Fibroblast of the aortic adventitia (primary cell): ENCODE results near the gene WDR7. TPM values are rescaled to one million over a fixed set of nuclear protein-coding genes. Genes with fewer than 3 reads are reported as not detected.
A peak's percentile ranks its signal among the peaks of the same experiment; 100 is the strongest.

ENCODE experiments used
- DNase-seq: peaks from one replicate; pipeline ENCODE4 v3.0.0-alpha.2; 2010; ENCODE audit warnings: low read depth
- H3K4me3 ChIP-seq: 2 replicates; pipeline ENCODE4 v1.5.1; 2011; ENCODE audit warnings: low read depth, mild to moderate bottlenecking, control low read depth, low read length, moderate library complexity
- total RNA-seq: library from RNA; depleted of rRNA; stranded (reverse); fragments of >200 nt; gene quantifications from 2 replicates; pipeline ENCODE4 v1.2.3, GENCODE V29; 2012; ENCODE audit warnings: low replicate concordance
- TF ChIP-seq, protein P1 (sequence below): IDR thresholded peaks from 2 replicates; pipeline ENCODE4 v1.5.1; 2011; ENCODE audit warnings: mild to moderate bottlenecking, low read length, control low read depth, inconsistent platforms; ENCODE audit not compliant: insufficient read depth

The WDR7 gene
- total RNA-seq, 1 donor, result 24.0 TPM

DNA sequence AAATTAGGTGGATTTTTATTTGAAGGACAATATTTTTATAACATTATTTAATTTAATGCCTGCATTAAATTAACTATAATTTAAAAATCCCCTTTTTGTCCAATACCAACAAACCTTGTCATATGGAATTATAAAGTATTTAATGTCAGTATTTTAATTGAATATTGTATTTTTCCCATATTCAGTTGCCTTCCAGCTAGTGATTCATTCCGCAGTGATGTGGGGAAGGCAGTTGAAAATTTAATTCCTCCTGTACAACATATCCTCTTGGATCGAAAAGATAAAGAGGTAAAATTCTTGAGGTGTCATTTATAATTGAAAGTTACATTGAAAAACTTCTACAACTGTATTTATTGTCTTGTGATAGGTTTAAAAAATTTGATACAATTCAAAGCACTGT lies 40.4 kb downstream of the WDR7 start:
- H3K4me3 ChIP-seq, result no peak overlapping the region
- DNase-seq, result no peak
- TF ChIP-seq, protein P1, sequence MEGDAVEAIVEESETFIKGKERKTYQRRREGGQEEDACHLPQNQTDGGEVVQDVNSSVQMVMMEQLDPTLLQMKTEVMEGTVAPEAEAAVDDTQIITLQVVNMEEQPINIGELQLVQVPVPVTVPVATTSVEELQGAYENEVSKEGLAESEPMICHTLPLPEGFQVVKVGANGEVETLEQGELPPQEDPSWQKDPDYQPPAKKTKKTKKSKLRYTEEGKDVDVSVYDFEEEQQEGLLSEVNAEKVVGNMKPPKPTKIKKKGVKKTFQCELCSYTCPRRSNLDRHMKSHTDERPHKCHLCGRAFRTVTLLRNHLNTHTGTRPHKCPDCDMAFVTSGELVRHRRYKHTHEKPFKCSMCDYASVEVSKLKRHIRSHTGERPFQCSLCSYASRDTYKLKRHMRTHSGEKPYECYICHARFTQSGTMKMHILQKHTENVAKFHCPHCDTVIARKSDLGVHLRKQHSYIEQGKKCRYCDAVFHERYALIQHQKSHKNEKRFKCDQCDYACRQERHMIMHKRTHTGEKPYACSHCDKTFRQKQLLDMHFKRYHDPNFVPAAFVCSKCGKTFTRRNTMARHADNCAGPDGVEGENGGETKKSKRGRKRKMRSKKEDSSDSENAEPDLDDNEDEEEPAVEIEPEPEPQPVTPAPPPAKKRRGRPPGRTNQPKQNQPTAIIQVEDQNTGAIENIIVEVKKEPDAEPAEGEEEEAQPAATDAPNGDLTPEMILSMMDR, result no peak

DNA sequence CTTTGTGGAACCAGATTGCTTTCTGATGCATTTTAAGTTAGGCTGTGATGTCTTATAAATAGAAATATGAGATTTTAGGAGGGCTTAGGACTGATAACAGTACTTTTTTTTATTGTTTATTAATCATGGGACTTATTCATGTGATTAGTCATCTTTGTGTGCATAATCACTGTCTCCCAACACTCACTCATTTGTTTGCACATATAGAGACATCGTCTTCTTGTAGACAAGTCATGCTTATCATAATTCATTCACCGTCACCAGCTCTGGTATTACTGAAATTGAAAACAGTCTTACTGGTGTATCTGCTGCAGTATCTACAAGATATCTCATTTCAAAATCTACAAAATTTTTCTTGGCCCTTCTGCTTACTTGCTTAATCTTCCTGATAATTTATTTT lies 45.8 kb downstream of the WDR7 start:
- peak; percentile 33 for DNase-seq
- TF ChIP-seq, protein P1, result no peak

DNA sequence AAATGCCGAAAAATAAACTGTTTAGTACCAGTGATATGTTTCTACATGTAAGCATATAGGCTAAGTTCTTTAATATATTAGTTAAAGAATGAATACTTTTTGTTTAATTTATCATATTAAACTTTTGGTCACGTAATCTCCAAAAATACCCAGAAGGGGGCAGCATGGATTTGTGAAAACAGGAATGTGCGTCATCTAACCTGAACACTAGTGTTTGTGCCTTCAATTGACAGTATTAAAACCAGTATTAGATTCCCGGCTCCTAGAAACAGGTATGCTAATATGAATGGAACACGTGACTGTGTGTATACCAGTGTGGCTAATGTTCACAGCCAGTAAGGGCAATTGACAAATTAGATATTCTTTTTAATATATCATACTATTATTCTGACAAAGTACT lies 51.8 kb downstream of the WDR7 start:
- H3K4me3 ChIP-seq, result no peak overlapping the region

More for the DNA sequence above, 45.8 kb downstream of the WDR7 start:
- no peak overlapping the region for H3K4me3 ChIP-seq

DNA sequence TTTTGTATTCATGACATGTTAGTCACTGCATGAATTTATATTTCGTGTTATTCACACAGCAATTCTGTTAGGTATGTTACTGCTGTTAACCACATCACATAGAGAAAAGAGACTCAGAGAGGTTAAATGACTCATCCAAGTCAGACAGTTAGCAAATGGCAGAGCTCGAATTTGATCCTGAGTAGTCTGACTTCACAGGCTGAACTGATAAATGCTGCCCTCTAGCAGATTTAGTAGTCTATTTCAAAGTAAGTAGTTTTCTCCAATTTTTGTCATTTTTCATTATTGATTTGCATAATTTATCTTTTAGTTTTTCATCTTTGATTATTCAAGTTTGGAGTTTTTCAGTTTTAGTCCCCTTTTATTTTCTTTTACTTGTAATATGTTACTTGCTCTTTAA lies 58.3 kb downstream of the WDR7 start:
- TF ChIP-seq, protein P1, result no peak
- H3K4me3 ChIP-seq, result no peak overlapping the region

More for the DNA sequence above, 51.8 kb downstream of the WDR7 start:
- DNase-seq, result peak; percentile 56
- TF ChIP-seq, protein P1, result peak; percentile 55

DNA sequence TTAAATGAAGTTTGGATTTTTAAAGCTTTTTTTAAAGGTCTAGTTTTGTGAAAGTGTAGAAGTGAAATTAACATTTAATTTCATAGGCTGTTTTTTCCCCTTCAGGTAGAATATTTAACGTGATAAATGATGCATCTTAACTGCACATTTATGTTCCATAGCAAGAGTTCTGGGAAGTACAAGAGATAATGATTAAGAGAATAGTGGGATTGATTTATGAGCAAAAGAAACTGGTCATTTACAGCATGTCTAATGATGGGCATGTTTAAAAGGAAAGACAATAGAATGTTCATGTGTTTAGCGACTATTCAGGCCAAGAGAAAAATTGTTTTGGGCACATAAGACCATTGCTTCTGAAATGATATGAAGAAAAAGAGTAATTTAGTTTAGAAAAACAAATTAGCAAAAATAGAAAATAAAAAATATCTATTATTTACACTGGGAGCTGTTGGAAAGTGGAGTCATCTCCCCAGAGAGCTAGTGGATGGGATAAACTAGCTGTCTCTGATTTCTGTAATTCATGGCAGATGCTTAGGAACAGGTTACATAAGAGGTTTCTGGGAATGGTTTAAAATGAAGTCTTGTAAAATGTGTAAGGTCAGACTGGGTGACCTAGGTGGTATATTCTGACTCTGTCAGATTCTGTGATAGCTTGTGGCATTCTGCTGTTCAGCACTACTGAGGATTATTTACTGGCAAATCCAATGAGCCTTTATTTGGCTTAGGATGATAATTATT lies 60.7 kb downstream of the WDR7 start:
- TF ChIP-seq, protein P1, result no peak
- DNase-seq, result peak; percentile 48
- H3K4me3 ChIP-seq, result no peak overlapping the region

More for the DNA sequence above, 58.3 kb downstream of the WDR7 start:
- peak; percentile 77 for DNase-seq

DNA sequence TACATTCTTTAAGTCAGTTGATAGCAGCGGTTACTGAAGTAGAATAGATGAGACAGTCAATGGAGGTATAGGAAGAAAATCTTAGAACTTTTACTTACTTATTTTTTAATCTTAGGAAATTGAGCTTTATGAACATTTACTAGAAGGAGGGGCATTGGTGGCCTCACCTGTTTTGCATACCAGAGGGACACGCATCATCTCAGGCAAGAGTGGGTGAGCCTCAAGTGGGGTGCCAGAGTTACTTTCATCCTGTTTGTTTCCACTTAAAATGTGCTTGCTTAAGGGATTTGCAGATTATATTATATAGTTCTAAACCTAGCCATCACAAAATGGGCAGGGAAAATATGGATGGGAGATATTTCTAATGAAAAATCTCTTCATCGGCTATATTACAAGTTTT lies 61.6 kb downstream of the WDR7 start:
- no peak overlapping the region for H3K4me3 ChIP-seq
- DNase-seq, result no peak
- TF ChIP-seq, protein P1, result no peak
